K562 (cell line): ENCODE data around the gene FAM200A. TPM values are rescaled to one million over a fixed set of nuclear protein-coding genes. Genes with fewer than 3 reads are reported as not detected.

Experiments used
- AFF1 ChIP-seq, 2 experiments: fragments of 450-650 bp; IDR thresholded peaks; 2 replicates each; pipeline ENCODE4 v1.6.1; 2018; ENCODE audit warnings: mild to moderate bottlenecking in 2 of 2, low read depth in 1 of 2; ENCODE audit not compliant: partially characterized antibody in 2 of 2
- ATF3 ChIP-seq, 2 experiments: fragments of 450-650 bp in 1 of 2; sonication (generic) in 1 of 2; formaldehyde crosslinking in 1 of 2; IDR thresholded peaks in 1 of 2; conservative IDR thresholded peaks in 1 of 2; 2 replicates each; pipeline versions ENCODE4 v1.6.1 to v1.8.1; 2016 to 2023; ENCODE audit warnings: mild to moderate bottlenecking in 2 of 2, moderate library complexity in 2 of 2, inconsistent platforms in 1 of 2, missing genetic modification reagents in 1 of 2
- HNRNPLL ChIP-seq: fragments of 200-400 bp; formaldehyde crosslinking; IDR thresholded peaks from 2 replicates; pipeline ENCODE4 v1.6.1; 2017; ENCODE audit warnings: low read length, low read depth, mild to moderate bottlenecking; ENCODE audit not compliant: poor library complexity, severe bottlenecking
- RERE ChIP-seq: sonication (generic); formaldehyde crosslinking; IDR thresholded peaks from 2 replicates; pipeline ENCODE4 v1.8.0; 2023; ENCODE audit warnings: missing genetic modification reagents, mild to moderate bottlenecking, borderline replicate concordance
- SMARCA5 ChIP-seq: fragments of 450-650 bp; IDR thresholded peaks from 2 replicates; pipeline ENCODE4 v1.6.1; 2016
- TEAD1 ChIP-seq, 2 experiments: fragments of 450-650 bp in 1 of 2; sonication (generic) in 1 of 2; formaldehyde crosslinking; IDR thresholded peaks; 2 replicates each; pipeline versions ENCODE4 v1.4.0 to v1.8.0; 2020 to 2022; ENCODE audit warnings: mild to moderate bottlenecking in 2 of 2, missing genetic modification reagents in 1 of 2
- ZKSCAN1 ChIP-seq: fragments of 150-350 bp; IDR thresholded peaks from 2 replicates; pipeline ENCODE4 v1.6.1; 2016; ENCODE audit warnings: low read depth, low read length
- ZNF239 ChIP-seq: fragments of 250-450 bp; sonication (Bioruptor Pico); IDR thresholded peaks from 2 replicates; pipeline ENCODE4 v1.4.0; 2020; ENCODE audit warnings: mild to moderate bottlenecking
- ZNF584 ChIP-seq: fragments of 200-800 bp; sonication (Bioruptor generic); IDR thresholded peaks from 2 replicates; pipeline ENCODE4 v1.6.1; 2016; ENCODE audit warnings: low read depth, mild to moderate bottlenecking, missing genetic modification characterization, missing compliant biosample characterization
- ZNF639 ChIP-seq, 2 experiments: fragments of 200-800 bp in 1 of 2; sonication (Bioruptor generic) in 1 of 2; sonication (generic) in 1 of 2; formaldehyde crosslinking in 1 of 2; IDR thresholded peaks in 1 of 2; conservative IDR thresholded peaks in 1 of 2; 2 replicates each; pipeline versions ENCODE4 v1.5.0 to v1.6.1; 2016 to 2020; ENCODE audit warnings: missing compliant biosample characterization in 1 of 2, missing genetic modification characterization in 1 of 2, missing genetic modification reagents in 1 of 2
- ZNF79 ChIP-seq: fragments of 250-450 bp; sonication (Bioruptor Pico); IDR thresholded peaks from 2 replicates; pipeline ENCODE4 v1.4.0; 2020; ENCODE audit warnings: low read depth, mild to moderate bottlenecking, moderate library complexity
- polyA plus RNA-seq, 8 experiments: library from polyadenylated mRNA; depleted of rRNA in 4 of 8; stranded (reverse) in 5 of 8; unstranded in 3 of 8; fragments of >200 nt; fragmentation: Nextera tagmentation in 2 of 8; fragmentation: Illumina TruSeq in 1 of 8; extraction: Ambion mirVana in 2 of 8; extraction: Trizol in 1 of 8; gene quantifications; 2 replicates each; pipeline versions ENCODE4 v1.2.1 to v1.2.3, GENCODE V29; 2011 to 2014; ENCODE audit warnings: inconsistent platforms in 1 of 8, missing spikeins in 1 of 8
- total RNA-seq, 7 experiments: library from RNA; depleted of rRNA in 6 of 7; stranded (reverse); fragments of >200 nt in 6 of 7; fragmentation: Illumina TruSeq in 2 of 7; extraction: Trizol in 2 of 7; gene quantifications; 2 replicates each; pipeline versions ENCODE4 v1.2.1 to v1.2.3, GENCODE V29; 2011 to 2021; ENCODE audit warnings: low replicate concordance in 1 of 7

FAM200A gene
- total and polyA plus RNA-seq, 9 of the 15 experiments (the other 6 are each of a cell fraction or from before 2014, with no cell fraction given), result 3.3 to 11.2 (median 8.3) TPM

- TF ChIP-seq ZNF639 (CRISPR knock-in tag; conservative IDR thresholded peaks at IDR 0.05 in 1 of 2, IDR thresholded peaks at IDR 0.05 in 1 of 2) (peak in 1 of 2 experiments; percentile 92; a peak in 2 of 4 replicates), ZNF584 (CRISPR knock-in tag) (peak; percentile 57; the same call in 1 of the 2 replicates), ZNF239 (no peak), ATF3 (IDR thresholded peaks at IDR 0.05) (no peak), ATF3 (CRISPR knock-in tag; conservative IDR thresholded peaks at IDR 0.05) (peak; percentile 80; the same call in 1 of the 2 replicates), AFF1 (IDR thresholded peaks at IDR 0.05; ENCODE audit: low read depth in 1 of 2, partially characterized antibody in 2 of 2) (no peak), ZNF79 (no peak), HNRNPLL (peak; percentile 25), SMARCA5 (no peak), TEAD1 (CRISPR knock-in tag; IDR thresholded peaks at IDR 0.05) (peak; percentile 15 to 70; a peak in 3 of 4 replicates), ZKSCAN1 (no peak), RERE (0 out of 2 replicates have a peak, but pooled peaks have one; percentile 46)
These were observed 6.6 kb upstream of the FAM200A start, which contains the start of gene ZNF655 (continued) for GRCh38 chr7:99558306-99559174.
